BJ (cell line): ENCODE data around the gene FEZF2. TPM values are rescaled to one million over a fixed set of nuclear protein-coding genes. Genes with fewer than 3 reads are reported as not detected.

Experiments used
- CTCF ChIA-PET: fragments of 350-600 bp; formaldehyde crosslinking; extraction: SDS; loops from one replicate; lab custom pipeline; 2021; ENCODE audit warnings: antibody characterized with exemption, inconsistent platforms; lab: Yijun Ruan, JAX
- POLR2A ChIA-PET: fragments of 300-600 bp; sonication (Branson Sonifier 250); formaldehyde crosslinking; extraction: SDS; loops from one replicate; lab custom pipeline; 2021; ENCODE audit warnings: antibody characterized with exemption; lab: Charles Lee
- DNase-seq: peaks from one replicate; pipeline ENCODE4 v3.0.0-alpha.2; 2011; ENCODE audit warnings: low read depth
- H3K27me3 ChIP-seq: 2 replicates; pipeline ENCODE4 v1.6.0; 2011; ENCODE audit warnings: low read length; ENCODE audit not compliant: control insufficient read depth, insufficient read depth
- H3K36me3 ChIP-seq: 2 replicates; pipeline ENCODE4 v1.5.1; 2011; ENCODE audit warnings: low read length; ENCODE audit not compliant: control insufficient read depth, insufficient read depth
- H3K4me3 ChIP-seq: 2 replicates; pipeline ENCODE4 v1.5.1; 2011; ENCODE audit warnings: low read depth, mild to moderate bottlenecking, control low read depth, low read length
- CTCF ChIP-seq: IDR thresholded peaks from 2 replicates; pipeline ENCODE4 v1.5.1; 2011; ENCODE audit warnings: low read depth, mild to moderate bottlenecking, control low read depth, inconsistent platforms, low read length, moderate library complexity; ENCODE audit not compliant: insufficient read depth
- polyA plus RNA-seq: library from polyadenylated mRNA; depleted of rRNA; stranded (reverse); fragments of >200 nt; gene quantifications from 2 replicates; pipeline ENCODE4 v1.2.3, GENCODE V29; 2011

FEZF2 gene
- polyA plus RNA-seq, 1 experiment, result not detected

- ChIA-PET CTCF (no interaction called here), POLR2A (interaction anchor here (0.6 kb wide), 1 partner anchor 125 kb away, joined by 10 read pairs; no protein-coding TSS in a partner anchor)
- Histone ChIP-seq H3K4me3 (peak overlapping the region; percentile 4; the same call in 1 of the 2 replicates), H3K27me3 (peaks cover 62% of the 10 kb centered on the region), H3K36me3 (no peaks in the 10 kb centered on the region)
- no peak for TF ChIP-seq CTCF
- DNase-seq, result no peak
These were observed 1.2 kb upstream of the FEZF2 start for GRCh38 chr3:62374341-62375218.

GRCh38 chr3:62373714-62374333, 474 bp upstream of the FEZF2 start:
- H3K4me3 ChIP-seq, result no peak overlapping the region; the same call in 1 of the 2 replicates
- no peak for TF ChIP-seq CTCF
- ChIA-PET CTCF (no interaction called here), POLR2A (interaction anchor here (0.6 kb wide), 1 partner anchor 124 kb away, joined by 10 read pairs; no protein-coding TSS in a partner anchor)
- no peak for DNase-seq
- no peaks in the 10 kb centered on the region for H3K36me3 ChIP-seq
- peaks cover 60% of the 10 kb centered on the region for H3K27me3 ChIP-seq

GRCh38 chr3:62372621-62373041, 719 bp downstream of the FEZF2 start:
- CTCF ChIA-PET, result no interaction called here
- DNase-seq, result no peak
- Histone ChIP-seq H3K27me3 (peaks cover 61% of the 10 kb centered on the region), H3K36me3 (no peaks in the 10 kb centered on the region), H3K4me3 (no peak overlapping the region)
- POLR2A ChIA-PET, result no interaction called here
- TF ChIP-seq CTCF, result no peak

GRCh38 chr3:62371720-62372591, 1.4 kb downstream of the FEZF2 start:
- no peak for TF ChIP-seq CTCF
- H3K4me3 ChIP-seq, result no peak overlapping the region
- ChIA-PET POLR2A (no interaction called here), CTCF (no interaction called here)
- no peaks in the 10 kb centered on the region for H3K36me3 ChIP-seq
- H3K27me3 ChIP-seq, result peaks cover 64% of the 10 kb centered on the region
- no peak for DNase-seq
